DMS 273 (cell line): ENCODE results near the gene MED13L.
A peak's percentile ranks its signal among the peaks of the same experiment; 100 is the strongest.

Source experiments
- DNase-seq: peaks from one replicate; lab custom pipeline; 2025; ENCODE audit not compliant: unreplicated experiment; lab: John Stamatoyannopoulos, UW

Gene MED13L

GRCh38 chr12:116278667-116279066, 1.2 kb upstream of the MED13L start:
- DNase-seq = no peak

- no peak for DNase-seq
These were observed 760 bp upstream of the MED13L start for GRCh38 chr12:116278279-116278626.

DNA sequence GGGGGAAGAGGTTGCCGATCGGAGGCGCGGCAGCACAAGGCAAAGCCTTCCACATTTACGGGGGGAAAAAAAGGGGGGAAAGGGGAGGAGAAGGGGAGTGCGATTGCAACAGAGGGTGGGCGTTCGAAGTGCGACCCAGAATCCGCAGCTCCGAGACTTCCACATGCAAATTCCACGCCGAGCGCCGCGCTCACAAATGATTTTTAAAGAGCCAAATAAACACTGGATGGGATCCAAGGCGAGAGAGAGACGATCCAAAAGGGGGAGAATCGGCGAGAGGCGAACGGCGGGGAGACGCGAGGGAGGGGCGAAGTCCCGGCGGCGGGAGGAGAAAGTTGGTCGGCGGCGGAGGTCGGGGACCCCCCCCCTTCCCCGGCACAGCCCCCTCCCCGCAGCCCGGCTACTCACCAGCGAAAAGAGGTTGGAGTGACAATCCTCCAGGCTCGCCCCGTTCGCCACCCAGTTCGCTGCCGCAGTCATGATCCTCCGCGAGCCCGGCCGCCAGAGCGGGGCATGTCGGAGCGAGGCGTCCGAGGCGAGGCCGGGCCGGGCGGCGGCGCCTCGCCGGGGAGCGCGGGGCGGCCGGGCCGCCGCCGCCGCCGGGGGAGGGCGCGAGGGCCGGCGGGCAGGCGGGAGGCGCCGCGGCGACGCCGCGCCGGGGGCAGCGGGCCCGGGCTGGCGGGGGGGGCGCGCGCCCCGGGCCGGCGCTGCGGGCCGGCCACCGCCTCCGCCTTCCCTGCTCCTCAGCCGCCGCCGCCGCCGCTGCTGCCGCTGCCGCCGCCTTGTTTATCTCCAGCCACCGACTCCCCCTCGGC, 634 bp downstream of the MED13L start:
- peak; percentile 77 for DNase-seq

- no peak for DNase-seq
These were observed 2.7 kb downstream of the MED13L start for GRCh38 chr12:116274551-116275375.

DNA sequence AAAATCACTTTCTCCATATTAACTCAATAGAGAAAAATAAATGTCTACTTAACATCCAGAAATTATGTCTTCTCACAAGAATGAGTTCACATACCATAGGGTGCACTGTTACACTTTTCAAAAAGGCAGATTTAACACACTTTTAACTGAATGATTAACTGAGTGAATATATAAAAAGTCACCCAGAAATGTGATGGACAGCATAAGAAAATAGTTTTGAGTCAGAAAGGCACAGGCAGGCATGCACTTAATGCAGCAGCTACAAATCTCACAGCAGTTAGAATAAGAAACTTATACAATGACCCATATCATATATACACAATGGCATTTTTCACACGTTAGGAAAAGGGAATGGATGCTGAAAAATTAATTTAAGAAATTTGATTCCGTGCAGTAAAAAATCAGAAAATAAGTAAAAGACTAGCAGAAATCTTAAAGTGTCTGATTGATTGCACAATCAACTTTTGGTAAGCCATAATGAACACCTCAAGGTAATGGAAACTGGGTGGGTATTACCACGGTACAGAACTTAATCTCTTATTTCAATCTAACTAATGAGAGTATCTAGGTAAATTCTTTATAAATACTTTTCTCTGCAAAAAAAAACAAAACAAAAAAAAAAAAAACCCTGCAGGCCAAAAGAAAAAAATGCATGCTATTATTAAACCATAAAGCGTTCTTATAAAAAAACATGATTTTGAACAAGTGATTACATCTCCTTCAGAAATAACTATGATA, 3.5 kb downstream of the MED13L start:
- DNase-seq = no peak

- no peak for DNase-seq
These were observed 9.5 kb downstream of the MED13L start for GRCh38 chr12:116267948-116268347.

DNA sequence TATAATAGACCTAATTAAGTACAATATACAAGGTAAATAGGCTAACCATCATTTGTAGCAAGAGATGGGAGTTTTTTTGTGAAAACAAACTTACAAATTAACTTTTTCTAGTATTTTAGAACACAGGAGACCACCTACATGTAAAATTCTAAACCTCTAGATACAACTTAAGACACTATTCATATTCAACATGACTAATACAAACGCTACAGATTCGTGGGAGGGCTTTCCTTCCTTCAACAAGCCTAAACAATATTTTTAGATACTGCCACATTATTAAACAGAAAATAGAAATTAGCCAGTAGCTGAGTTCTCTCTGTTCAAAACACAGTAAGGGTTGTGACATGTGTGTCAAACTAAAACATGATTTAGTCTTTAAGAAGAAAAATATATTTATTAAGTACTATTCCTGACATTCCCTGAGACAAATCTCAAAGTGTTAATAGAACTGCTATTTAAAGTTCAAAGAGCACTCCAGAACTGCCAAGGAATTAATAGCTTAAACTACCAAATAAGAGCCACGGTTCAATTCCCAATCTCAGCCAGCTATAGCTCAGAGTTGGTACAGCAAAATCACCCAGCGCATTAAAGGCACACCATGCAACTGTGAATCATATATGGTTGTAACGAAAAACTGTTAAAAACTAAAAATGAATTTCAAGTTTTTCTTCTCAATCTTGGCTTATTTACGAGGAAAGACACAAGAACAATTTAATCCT, 10.7 kb downstream of the MED13L start:
- peak; percentile 12 for DNase-seq

GRCh38 chr12:116266168-116266601, 11.3 kb downstream of the MED13L start:
- DNase-seq = peak; percentile 64

DNA sequence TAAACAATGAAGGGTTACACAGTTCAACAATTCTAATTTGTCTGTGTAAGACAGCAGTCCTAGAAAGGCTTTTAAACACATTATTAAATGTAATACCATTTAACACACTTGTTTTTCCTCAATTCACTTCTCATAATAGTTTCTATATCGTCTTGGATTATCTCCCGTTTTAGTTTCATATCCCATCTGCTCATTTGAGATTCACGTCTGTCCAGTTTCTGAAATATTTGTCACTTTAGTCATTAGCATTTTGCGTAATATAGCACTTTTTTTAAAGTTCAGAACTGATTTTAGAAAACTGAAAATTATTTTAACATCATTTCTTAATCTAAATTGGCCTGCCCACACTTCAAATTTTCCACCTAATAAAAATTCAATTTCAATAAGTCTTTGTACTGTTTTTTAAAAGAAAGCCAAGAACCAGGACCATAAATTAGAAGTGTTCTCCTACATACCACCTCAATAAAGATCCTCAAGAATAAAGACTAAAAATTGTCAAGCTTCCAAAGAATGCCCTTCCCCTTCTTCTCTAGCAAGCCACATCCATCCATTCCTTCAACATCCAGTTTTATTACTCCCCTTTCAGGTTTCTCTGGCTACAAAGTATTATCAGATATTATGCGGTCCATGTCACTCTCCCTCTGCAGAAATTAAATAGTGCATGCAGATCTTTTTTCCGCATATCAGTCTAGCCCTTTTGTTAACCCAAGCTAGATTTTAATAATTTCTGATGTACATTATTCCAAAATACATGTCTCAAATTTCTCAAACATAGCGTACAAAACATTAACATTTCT, 11.9 kb downstream of the MED13L start:
- DNase-seq = no peak

DNA sequence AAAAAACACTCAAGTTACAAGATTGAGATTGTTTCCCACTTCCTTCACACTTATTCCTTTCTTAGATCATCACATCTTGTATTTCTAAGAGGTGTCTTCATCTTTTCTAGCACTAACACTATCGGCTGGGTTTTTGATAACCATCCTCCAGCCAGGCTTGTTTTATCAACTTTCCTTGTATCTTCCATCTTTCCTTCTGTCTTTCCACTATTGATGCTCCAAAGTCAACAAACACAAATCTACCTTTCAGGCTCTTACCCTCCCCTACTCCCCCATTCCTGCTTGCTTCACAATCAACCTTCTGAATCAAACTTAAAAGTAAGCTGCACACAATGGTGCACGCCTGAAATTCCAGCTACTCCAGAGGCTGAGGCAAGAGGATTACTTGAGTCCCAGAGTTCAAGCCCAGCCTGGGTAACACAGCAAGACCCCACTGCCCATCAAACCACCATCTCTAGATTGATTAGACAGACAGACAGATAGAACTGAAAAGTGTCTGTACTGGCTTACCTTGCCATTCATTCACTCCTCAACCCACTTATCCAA, 12.9 kb downstream of the MED13L start:
- no peak for DNase-seq

GRCh38 chr12:116263844-116264243, 13.6 kb downstream of the MED13L start:
- peak; percentile 67 for DNase-seq

- DNase-seq = peak; percentile 20
These were observed 14.1 kb downstream of the MED13L start for GRCh38 chr12:116263431-116263830.

GRCh38 chr12:116262741-116263140, 14.8 kb downstream of the MED13L start:
- peak; percentile 46 for DNase-seq

DNA sequence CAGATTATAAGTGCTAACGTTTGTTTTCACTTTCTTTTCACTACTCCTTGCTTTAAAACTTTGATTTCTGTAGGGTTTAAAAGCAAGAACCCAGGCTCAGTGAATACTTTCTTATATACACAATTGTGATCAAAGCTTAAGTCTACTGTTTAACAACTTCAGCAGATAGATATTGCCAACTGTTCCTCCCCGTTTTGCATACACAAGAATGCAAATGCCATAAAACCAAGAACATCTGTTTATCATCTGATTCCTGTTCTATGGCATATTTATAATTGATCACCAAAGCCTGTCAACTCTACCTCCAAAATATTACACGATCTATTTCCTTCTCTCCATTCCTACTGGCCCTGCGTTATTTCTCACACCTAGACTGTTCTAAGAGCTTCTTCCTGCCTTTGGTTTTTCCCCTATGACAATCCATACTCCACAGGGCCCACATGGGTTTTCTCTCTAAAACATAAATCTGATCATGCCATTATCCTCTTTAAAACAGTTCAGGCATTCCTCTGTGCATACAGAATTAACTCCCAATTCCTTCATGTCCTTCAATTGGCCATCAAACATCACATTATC, 15.9 kb downstream of the MED13L start:
- peak; percentile 24 for DNase-seq

- no peak for DNase-seq
These were observed 17.5 kb downstream of the MED13L start for GRCh38 chr12:116259800-116260577.

DNA sequence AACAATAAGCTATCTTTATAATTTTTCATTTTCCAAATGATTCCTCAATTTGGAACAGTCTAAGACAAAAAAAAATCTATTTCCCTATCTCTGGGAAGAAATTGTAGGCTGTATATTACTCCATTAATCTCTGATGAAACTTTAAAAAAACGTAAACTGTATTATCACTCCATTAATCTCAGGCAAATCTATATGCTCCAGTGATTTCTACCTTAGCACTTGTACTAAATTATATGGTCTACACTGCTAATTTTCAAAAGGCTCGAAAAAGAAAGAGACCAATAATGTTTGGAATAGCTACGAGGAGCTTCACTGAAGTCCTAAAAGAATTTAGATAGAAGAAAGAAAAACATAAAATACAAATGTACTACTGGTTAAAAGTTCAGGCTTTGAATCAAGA, 19.7 kb downstream of the MED13L start:
- DNase-seq = no peak

DNA sequence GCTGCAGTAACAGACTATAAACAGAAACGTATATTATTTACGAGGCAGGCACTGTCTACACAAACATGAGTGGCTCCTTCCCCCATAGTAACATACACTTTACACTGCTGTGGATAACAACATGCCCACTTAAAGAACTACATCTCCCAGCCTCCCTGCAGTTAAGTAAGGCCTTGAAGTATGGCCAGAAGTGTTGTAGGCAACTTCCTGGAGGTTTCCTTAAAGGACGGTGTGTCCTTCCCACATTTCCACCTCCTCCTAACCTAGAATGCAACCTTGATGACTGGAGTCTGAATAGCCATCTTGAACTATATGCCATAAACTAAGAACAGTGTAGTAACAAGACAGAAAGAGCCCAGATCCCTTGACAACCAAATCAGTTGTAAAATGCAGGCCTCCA, 20.3 kb downstream of the MED13L start:
- peak; percentile 63 for DNase-seq

- DNase-seq = no peak
These were observed 27.6 kb downstream of the MED13L start for GRCh38 chr12:116249938-116250337.

GRCh38 chr12:116248930-116249329, 28.6 kb downstream of the MED13L start:
- no peak for DNase-seq
